ENCODE results near the gene USP8.

GRCh38 chr15:50513001-50513400 is 88.8 kb downstream of the USP8 start:
- TF ChIP-seq POLR2AphosphoS5 (IDR thresholded peaks at IDR 0.05), result no peak
- TF ChIP-seq, protein P1, sequence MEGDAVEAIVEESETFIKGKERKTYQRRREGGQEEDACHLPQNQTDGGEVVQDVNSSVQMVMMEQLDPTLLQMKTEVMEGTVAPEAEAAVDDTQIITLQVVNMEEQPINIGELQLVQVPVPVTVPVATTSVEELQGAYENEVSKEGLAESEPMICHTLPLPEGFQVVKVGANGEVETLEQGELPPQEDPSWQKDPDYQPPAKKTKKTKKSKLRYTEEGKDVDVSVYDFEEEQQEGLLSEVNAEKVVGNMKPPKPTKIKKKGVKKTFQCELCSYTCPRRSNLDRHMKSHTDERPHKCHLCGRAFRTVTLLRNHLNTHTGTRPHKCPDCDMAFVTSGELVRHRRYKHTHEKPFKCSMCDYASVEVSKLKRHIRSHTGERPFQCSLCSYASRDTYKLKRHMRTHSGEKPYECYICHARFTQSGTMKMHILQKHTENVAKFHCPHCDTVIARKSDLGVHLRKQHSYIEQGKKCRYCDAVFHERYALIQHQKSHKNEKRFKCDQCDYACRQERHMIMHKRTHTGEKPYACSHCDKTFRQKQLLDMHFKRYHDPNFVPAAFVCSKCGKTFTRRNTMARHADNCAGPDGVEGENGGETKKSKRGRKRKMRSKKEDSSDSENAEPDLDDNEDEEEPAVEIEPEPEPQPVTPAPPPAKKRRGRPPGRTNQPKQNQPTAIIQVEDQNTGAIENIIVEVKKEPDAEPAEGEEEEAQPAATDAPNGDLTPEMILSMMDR (IDR thresholded peaks at IDR 0.05), result no peak
